ENCODE measurements around the gene SART3.
"Not testable (repeated sequence)": the region's sequence is repeated elsewhere in the genome, so short reads cannot be mapped to it uniquely, and the experiment has no call there.

SART3 gene

DNA sequence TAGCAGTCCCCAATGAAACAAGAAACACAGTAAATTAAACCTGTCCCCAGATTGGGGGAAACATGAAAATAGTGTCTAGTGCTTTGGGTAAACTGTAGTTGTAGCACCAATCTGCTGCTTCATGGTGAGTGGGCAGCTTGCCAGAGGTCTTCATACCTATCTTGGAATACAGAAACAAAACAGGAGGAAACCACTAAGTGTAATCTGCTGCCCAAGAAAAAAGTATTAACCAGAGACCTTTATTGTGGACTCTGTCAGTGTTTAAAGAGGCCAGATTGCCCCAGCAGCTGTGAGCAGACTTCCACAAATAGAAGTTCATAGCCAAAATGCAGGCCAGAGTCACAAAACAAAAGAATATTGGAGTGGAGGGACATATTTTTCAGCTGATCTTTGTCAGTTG lies 3.8 kb upstream of the SART3 start:
- no peak for DNase-seq

DNA sequence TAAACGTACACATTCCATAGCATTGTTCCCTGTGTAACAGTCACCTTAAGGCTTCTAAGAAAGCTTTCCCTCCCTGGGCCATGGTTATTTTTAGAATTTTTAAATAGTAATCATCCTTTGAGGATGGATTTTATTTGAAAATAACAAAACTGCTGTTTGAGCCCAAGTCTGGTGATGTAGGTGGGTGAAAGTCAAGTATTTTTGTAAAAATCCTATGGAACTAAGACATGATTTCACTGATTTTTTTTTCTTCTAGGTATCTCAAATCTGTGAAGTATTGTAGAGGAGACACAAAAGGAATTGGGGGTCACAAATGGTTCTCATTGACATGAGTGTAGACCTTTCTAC lies 2.8 kb upstream of the SART3 start:
- no peak for DNase-seq

DNA sequence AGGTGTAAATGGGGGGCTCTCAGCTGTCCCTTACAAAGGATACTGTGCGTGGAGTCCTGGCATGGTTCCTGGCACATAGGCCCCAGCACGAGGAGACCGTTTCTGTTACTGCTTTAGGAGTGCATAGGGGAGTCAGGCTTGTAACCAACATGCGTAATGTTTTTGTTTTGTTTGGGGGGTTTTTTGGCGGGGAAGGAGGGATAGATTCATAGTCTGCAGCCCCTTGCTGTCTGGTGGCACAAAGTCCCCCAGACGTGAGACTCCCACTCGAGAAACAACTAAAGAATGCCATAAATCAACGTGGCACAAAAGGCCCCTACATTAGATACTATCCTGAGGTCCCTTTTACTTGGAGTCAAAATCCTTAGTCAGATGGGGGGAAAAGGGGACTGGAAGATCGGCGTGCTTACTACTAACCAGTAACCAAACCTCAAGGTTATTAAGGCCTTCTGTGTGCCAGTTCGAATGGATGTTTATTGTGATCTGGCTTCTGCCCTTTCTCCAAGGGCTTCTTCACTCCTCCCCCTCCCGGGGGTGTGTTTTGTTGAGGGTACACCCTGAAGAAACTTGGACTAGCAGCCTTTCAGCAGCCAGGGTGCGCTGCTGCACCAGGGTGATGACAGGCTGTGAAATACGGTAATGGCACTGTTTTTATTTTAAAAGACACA lies 2.3 kb upstream of the SART3 start:
- peak in 57 of 58 donors; percentile 3 to 91 (median 60) for DNase-seq

DNA sequence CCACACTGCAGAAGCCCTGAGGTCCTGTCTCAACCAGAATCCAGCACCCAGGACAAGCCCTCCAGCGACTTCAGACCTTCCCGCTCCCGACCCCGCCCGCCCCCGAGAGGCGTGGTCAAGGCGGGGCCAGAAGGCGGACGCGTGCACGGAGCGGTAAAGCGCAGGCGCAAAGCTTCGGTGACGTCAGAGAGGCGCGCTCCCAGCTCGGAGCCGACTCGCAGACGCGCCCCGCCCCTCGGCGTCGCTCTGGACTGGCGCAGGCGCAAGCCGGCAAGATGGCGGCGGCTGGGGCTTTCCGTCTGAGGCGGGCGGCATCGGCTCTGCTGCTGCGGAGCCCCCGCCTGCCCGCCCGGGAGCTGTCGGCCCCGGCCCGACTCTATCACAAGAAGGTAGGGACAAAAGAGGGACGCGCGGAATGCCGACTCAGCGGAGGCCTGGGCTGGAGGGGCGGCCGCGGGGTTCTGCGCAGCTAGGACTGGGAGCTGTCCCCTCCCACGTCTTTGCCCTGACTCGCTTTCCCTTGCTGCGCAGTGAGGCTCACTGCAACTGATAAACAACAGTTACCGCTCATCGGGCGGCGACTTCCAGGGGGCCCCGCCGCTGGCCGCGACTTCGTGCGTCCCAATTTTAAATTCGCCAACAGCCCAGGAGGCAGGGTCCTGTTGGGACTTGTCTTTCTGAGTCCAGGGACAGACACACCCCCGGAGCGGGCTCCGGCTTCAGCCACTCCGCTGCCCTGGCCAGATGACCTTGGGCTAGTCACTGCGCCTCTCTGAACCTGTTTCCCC lies 1.6 kb upstream of the SART3 start, which contains the start of gene ISCU:
Gene ISCU, plus strand, starts transcription at position 249 of the 788 bp plus-strand sequence. Its CDS starts 27 bp downstream, at position 276.
- DNase-seq, result peak; percentile 73 to 99 (median 97)

DNA sequence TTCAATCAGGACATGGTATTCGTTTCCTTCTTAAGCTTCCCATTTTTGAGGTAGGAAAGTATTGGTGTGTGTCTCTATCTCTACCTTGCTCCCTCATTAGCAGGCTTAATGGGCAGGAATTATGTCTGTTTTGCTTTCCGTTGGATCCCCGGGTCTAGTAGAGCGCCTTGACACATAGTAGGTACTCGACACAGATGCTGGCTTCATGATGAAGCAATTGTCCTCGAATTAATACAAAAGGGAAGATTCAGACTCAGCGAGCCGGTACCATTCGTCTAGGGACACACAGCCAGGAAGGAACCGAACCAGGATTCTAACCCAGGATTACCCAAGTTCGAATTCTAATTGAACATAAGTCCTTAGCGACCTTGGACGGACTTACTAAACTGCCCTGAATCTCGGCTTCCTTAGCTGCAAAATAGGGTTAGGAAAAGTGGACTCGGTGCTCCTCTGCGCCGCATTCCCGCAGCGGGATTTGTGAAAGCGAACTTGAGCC lies 927 bp upstream of the SART3 start:
- DNase-seq, result no peak

DNA sequence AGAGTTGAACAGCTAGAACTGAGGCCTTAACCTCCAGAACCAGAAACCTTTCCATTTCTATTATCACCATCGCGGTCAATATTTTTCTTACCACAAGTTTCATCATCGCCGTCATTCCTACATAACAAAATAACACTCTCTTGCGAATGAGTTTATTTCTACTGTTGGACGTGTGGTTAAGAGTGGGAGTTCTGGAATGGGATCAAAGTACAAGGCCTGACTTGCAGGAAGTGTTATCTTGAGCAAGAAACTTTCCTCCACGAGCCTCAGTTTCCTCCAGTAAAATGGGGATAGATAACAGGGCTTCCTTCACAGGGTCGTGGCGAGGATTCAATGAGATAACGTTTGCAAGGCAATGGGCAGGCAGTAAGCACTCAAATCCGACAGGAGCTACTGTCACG lies 652 bp downstream of the SART3 start:
- DNase-seq, result no peak

DNA sequence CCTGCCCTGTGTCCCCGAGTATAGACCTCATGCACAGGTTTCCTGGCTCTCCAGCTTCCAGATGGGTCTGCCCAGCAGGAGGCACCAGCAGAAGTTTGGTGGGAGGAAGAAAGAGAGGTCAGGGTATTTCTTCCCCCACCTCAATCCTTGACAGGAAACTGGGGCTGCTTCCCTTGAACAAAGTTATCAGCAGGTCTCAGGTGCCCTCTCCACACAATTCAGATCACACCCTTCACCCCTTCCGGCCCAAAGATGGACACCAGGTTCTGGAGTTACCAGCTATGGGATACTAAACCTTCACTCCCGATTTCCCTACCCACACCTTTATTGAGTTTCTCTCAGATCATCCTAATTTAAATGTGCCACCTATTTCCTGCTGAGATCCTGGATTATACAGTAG lies 1.2 kb downstream of the SART3 start:
- no peak for DNase-seq

DNA sequence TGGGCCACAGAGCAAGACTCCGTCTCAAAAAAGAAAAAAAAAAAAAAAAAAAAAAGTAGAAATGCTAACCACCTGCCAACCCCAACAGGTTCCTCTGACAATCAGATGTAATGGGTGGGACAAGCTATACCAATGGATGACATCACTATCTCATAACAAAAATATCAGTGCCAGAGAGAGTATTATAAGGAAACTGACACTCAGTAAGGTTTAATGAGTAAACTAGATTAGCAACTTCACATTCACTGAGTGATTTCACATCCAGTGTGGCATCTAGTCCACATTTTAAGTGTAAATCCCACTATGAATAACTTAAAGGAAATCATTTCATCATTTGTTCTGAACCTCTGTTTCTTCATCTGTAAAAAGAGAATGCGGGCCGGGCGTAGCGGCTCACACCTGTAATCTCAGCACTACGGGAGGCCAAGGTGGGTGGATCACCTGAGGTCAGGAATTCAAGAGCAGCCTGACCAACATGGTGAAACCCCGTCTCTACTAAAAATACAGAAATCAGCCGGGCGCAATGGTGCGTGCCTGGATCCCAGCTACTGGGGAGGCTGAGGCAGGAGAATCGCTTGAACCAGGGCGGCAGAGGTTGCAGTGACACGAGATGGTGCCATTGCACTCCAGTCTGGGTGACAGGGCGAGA lies 1.8 kb downstream of the SART3 start:
- DNase-seq, result no peak

DNA sequence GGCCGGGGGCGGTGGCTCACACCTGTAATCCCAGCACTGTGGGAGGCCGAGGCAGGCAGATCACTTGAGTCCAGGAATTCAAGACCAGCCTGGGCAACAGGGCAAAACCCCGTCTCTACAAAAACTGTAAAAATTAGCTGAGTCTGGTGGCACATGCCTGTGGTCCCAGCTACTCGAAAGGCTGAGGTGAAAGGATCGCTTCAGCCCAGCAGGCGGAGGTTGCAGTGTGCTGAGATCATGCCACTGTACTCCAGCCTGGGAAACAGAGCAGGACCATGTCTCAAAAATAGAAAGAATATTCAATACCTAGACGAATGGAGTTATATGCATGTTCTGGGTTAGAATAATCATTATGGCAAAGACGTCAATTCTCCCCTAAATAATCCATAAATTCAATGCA lies 5.6 kb downstream of the SART3 start:
- not testable (repeated sequence) for DNase-seq

DNA sequence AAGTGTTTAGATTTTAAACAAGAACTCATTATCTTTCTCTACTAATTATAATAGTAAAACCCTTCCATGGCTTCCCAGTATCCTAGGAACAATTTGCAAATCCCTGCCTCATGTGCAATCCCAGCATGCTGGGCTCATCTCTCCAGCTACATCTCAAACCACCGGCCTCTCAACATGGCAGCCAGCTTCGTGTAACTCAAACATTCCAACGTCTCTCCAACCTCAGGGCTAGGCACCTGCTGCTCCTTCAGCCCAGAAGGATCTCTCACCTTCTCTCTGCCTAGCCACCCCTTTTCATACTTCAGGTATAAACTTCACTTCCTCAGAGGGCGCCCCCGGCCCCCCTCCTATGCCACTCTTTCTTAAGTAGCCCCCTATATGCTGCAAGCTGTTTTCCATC lies 7.2 kb downstream of the SART3 start:
- no peak for DNase-seq

DNA sequence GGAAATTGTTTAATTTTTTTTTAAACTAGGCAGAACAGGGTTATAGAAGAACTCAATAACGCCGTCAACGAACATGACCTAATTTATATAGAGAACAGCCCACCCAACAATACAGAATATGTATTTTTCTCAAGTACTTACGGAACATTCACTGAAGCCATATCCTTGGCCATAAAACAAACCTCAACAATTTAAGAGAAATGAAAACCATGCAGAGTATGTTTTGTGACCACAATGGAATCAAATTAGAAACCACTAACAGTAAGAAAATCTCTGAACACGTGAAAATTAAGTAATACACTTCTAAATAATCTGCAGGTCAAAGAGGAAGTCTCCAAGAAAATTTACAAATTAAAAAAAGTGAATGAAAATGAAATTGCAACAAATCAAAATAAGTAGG lies 9.4 kb downstream of the SART3 start:
- no peak for DNase-seq

DNA sequence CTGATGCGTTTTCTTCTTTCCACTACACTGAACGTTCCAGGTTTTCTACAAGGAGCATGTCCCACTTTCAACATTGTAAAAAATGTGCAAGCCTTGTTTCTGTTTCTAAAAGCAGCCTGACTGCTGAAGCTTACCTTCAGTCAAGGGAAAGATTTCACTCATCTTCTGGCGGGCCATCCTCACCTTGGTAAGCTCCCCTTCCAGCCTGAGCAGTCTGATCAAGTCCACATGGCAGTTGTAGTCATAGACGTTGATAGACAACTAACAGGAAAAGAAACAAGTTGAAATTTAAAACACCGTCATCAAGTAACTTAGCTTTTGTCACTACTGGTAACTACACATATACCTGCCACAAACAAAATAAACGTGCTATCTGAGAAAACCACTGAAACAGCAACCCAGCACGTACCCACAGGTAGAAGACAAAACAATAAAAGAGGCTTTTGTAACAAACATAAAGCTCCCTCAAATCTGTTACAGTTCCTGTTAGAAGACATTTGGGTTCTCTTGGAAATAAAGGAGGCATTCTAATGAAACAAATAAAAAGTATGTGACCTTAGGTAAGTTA lies 11.9 kb downstream of the SART3 start:
- DNase-seq, result no peak

DNA sequence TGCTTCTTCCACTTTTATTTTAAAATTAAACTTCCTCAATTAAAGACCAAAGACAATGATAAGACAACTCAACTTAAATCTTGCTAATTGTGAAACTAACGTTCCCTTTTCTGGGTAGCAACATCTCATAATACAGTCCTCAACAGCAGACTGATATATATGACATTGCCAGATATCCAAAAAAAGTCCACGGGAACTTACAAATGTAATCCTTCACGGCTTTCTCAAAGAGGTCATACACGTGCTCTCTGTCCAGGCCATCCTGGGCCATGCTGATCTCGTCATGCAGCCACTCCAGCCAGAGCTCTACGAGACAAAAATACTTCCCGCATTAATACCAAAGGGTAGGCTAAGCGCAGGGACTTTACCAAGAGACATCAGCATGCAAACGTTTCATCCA lies 13.3 kb downstream of the SART3 start:
- DNase-seq, result no peak

DNA sequence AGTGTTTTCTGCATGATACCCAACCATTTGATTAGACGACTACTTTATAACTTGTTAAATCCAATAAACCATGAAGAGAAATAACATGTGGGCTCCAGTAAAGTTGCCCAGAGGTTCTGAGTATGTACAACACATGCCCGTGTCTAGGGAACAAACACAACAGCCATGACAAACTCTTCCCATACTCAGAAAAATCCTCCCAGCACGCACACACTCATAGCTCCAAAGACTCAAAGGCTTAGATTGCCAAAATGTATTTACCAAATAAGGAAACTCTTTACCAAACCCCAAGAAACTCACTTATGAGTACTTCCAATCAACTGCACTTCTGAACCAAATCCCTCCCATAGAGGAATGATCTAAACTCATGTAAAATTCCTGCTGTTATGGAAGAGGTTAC lies 17.3 kb downstream of the SART3 start:
- DNase-seq, result no peak

DNA sequence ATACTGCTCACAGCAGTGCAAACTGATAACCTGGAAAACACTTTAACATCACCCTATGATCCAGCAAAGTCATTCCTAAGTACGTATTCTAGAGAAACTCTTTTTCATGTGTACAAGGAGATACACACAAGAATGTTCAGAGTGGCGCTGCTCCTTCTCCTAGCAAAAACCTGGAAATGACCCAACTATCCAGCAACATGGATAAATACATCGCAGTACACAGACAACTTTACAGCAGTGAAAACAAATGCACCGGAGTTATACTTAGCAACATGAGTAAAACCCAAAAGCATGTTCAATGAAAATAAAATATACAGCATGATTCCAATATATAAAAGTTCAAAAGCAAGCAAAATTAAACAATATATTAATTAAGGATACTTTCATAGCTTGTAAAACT lies 18.7 kb downstream of the SART3 start:
- DNase-seq, result no peak

DNA sequence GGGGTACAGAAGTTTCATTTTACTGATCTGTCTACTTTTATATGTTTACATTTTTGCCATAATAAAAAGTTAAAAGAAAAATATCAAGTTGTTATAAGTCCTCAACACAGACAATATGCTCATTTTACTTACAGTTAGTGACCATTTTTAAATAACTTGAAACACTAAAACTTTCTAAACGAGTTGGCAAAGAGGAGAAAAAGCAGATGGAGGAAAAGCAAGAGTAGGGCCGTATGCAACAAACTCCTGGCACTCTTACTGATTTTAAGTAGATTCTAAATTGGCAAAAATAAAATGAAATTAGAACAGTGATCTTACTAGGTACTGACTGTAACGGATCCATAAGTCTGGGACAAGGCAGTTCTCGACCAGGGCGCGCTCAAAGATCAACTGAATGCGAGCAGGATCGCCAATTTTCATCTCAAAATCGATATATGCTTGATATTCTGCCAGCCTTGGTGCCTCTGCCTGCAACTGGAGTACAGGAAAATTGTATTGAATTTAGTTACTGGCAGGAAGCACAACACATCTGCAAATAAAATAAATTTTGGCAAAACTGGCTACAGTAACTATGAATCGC lies 22.3 kb downstream of the SART3 start:
- DNase-seq, result no peak

DNA sequence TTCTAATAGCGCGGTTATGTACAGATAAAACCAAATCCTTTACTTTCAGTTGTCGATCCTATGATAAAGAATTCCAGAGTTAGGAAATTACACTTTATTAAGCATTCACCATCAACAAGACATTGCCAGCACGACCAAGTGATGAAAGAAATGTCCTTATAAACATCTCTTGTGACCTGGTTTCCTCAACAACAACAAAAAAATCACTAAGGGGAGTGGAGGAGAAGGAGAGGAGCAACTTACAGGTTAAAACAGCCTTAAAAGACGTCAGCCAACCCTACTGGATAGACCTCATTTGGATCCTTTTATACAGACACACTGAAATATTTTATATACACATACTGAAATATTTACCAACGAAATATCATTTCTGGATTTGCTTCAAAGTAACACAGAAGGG lies 22.8 kb downstream of the SART3 start:
- no peak for DNase-seq

DNA sequence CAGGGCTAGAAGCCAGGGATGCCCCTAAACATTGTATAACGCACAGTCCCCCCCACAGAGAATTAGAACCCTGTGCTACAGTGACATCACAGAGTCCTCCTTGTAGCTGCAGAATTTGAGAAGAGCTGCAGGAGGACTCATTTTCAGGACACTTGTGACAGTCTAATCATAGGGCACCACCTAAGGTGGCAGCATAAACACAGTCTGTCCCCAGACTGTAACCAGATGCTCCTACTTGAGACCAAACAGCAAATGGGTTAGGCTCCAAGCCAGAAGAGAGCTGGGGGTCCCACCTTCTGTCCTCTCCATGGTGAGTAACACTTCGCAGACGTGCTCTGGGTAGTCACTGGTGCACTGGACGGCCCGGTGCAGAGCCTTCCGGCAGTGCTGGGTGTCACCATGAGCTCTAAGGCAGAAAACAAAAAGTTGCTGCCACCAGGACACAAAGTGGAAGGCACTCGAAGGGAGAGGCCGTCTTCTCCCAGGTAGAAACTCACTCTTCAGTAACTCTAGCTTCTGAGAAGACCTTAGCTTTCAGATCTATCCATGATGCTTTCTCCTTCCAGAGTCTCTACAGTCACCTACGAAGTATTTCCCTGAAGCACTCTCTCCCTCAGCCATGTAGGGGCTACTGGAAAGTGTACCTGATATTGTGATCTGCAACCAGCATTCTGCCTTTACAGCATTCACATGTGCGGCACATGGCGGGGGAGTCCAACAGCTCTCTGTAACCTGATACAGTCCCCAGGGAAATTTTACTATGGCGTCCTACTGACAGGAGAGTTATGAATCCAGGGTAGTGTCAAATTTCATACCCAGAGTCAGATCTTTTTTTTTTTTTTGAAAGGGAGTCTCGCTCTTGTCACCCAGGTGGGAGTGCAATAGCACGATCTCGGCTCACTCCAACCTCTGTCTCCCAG lies 28.8 kb downstream of the SART3 start:
- no peak for DNase-seq

DNA sequence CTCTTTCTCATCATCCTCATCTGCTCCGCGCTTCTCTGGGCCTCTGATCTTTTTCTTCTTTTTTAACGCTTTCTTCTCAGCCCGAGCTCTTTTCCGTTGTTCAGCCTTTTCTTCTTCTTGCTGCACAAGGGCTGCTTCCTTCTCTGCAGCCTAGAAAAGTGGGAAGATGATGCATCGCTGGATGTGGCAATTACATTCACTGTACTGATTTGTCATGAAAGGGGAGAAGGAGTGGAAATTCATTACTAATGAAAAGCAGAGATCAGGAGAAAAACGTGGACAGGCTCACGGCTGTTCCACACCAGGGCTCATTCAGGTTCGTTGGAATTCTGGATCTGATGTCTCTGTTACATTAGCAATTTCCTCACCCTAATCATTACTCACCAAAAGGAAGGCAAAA lies 30.8 kb downstream of the SART3 start:
- DNase-seq, result no peak

DNA sequence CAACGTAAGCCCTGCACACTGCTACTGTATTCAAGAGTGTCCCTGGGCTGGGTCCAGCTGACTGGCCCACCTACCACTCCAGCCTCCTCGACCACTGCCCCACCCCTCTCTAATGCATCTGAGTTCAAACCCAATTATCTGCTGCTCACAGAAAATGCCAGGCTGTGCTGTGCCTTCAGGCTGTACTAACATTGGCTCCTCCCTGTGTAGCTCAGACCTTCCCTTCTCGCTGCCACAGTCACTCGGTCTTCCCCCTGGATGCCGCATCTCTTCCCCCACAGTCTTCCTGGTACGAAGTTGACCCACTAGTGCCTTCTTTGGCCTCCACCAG lies 33.8 kb downstream of the SART3 start:
- DNase-seq, result no peak

All from anterior cingulate cortex (tissue), 58 donors.